Natural killer cell treated with Interleukin-12 subunit alpha and Interleukin-12 subunit beta and Interleukin-15 and Interleukin-18, amount 100 ng/mL, for 72 hours (primary cell): Measurements from ENCODE around the gene DENND2C. TPM values are rescaled to one million over a fixed set of nuclear protein-coding genes. Genes with fewer than 3 reads are reported as not detected.
"Not testable (repeated sequence)": the region's sequence is repeated elsewhere in the genome, so short reads cannot be mapped to it uniquely, and the experiment has no call there.

ENCODE experiments used
- ATAC-seq, 2 donors: fragments of 150-1000 bp; cut with Tn5 transposase in 1 of 2; sonication (Bioruptor Pico), chemical (Tn5 transposase) in 1 of 2; 2 replicates each; pipeline ENCODE4 v1.10.0; 2021
- DNase-seq: peaks from one replicate; pipeline ENCODE4 v3.0.0; 2022; ENCODE audit warnings: low spot score
- H3K27ac Mint-ChIP-seq, 2 donors: 1 replicate in 1 of 2; 2 replicates in 1 of 2; pipeline ENCODE4 v1.8.0; 2022; ENCODE audit warnings: mixed read lengths in 2 of 2, mild to moderate bottlenecking in 1 of 2, moderate library complexity in 1 of 2
- H3K27me3 Mint-ChIP-seq, 2 donors: 1 replicate in 1 of 2; 2 replicates in 1 of 2; pipeline ENCODE4 v1.8.0; 2022; ENCODE audit warnings: mixed read lengths in 2 of 2
- H3K36me3 Mint-ChIP-seq: one replicate; pipeline ENCODE4 v1.8.0; 2022; ENCODE audit warnings: mixed read lengths
- H3K4me1 Mint-ChIP-seq, 2 donors: 1 replicate in 1 of 2; 2 replicates in 1 of 2; pipeline ENCODE4 v1.8.0; 2022; ENCODE audit warnings: low read depth in 2 of 2, mixed read lengths in 2 of 2, mild to moderate bottlenecking in 1 of 2
- H3K4me3 Mint-ChIP-seq: one replicate; pipeline ENCODE4 v1.8.0; 2022; ENCODE audit warnings: mixed read lengths
- H3K9me3 Mint-ChIP-seq: 2 replicates; pipeline ENCODE4 v1.8.0; 2022; ENCODE audit warnings: mixed read lengths
- total RNA-seq, 2 donors: library from RNA; stranded (reverse); gene quantifications; one replicate each; pipeline ENCODE4 v1.2.3, GENCODE V29; 2022

DENND2C gene
- total RNA-seq, 2 donors from 2014 or later: 0.81 to 1.2 TPM

GRCh38 chr1:114564141-114564540, 105.7 kb downstream of the DENND2C start:
- ATAC-seq (no peak), DNase-seq (no peak)
- no peaks in the 10 kb centered on the region for H3K27me3 Mint-ChIP-seq
- H3K4me1 Mint-ChIP-seq: no peaks in the 10 kb centered on the region
- no peaks in the 10 kb centered on the region for H3K9me3 Mint-ChIP-seq
- H3K27ac Mint-ChIP-seq: no peak overlapping the region
- H3K36me3 Mint-ChIP-seq: peaks cover 27% of the 10 kb centered on the region
- H3K4me3 Mint-ChIP-seq: no peak overlapping the region

GRCh38 chr1:114562978-114563510, 106.8 kb downstream of the DENND2C start:
- peaks cover 21% of the 10 kb centered on the region for H3K36me3 Mint-ChIP-seq
- ATAC-seq, H3K9me3 Mint-ChIP-seq, H3K27me3 Mint-ChIP-seq, DNase-seq, H3K4me1 Mint-ChIP-seq, H3K4me3 Mint-ChIP-seq, H3K27ac Mint-ChIP-seq: not testable (repeated sequence)

- Mint-ChIP-seq H3K27me3 (no peaks in the 10 kb centered on the region), H3K4me3 (no peak overlapping the region), H3K36me3 (peaks cover 17% of the 10 kb centered on the region), H3K9me3 (no peaks in the 10 kb centered on the region), H3K27ac (no peak overlapping the region), H3K4me1 (no peaks in the 10 kb centered on the region)
- ATAC-seq: no peak
- DNase-seq: no peak
These were observed 108.5 kb downstream of the DENND2C start for GRCh38 chr1:114561333-114561732.

GRCh38 chr1:114559356-114559755, 110.5 kb downstream of the DENND2C start:
- Mint-ChIP-seq H3K27me3 (no peaks in the 10 kb centered on the region), H3K4me3 (no peak overlapping the region), H3K4me1 (no peaks in the 10 kb centered on the region), H3K9me3 (no peaks in the 10 kb centered on the region), H3K36me3 (no peaks in the 10 kb centered on the region), H3K27ac (no peak overlapping the region)
- ATAC-seq (no peak), DNase-seq (no peak)

GRCh38 chr1:114558544-114558943, 111.3 kb downstream of the DENND2C start:
- Mint-ChIP-seq H3K9me3 (no peaks in the 10 kb centered on the region), H3K27ac (no peak overlapping the region), H3K27me3 (no peaks in the 10 kb centered on the region)

GRCh38 chr1:114554577-114554976, 115.3 kb downstream of the DENND2C start:
- H3K36me3 Mint-ChIP-seq: no peaks in the 10 kb centered on the region
- ATAC-seq: no peak
- no peak overlapping the region for H3K4me3 Mint-ChIP-seq
- H3K27me3 Mint-ChIP-seq: peaks cover 0 to 2% of the 10 kb centered on the region in 2 donors
- no peak for DNase-seq
- H3K9me3 Mint-ChIP-seq: no peaks in the 10 kb centered on the region
- no peak overlapping the region for H3K27ac Mint-ChIP-seq
- no peaks in the 10 kb centered on the region for H3K4me1 Mint-ChIP-seq

More at GRCh38 chr1:114558544-114558943, 111.3 kb downstream of the DENND2C start:
- DNase-seq (no peak), ATAC-seq (no peak)
- Mint-ChIP-seq H3K36me3 (no peaks in the 10 kb centered on the region), H3K4me1 (no peaks in the 10 kb centered on the region), H3K4me3 (no peak overlapping the region)

GRCh38 chr1:114552106-114552639, 117.7 kb downstream of the DENND2C start:
- ATAC-seq: no peak
- Mint-ChIP-seq H3K4me3 (no peak overlapping the region), H3K4me1 (no peaks in the 10 kb centered on the region), H3K36me3 (no peaks in the 10 kb centered on the region), H3K9me3 (no peaks in the 10 kb centered on the region), H3K27me3 (peaks cover 0 to 5% of the 10 kb centered on the region in 2 donors), H3K27ac (no peak overlapping the region)
- DNase-seq: no peak

GRCh38 chr1:114551400-114551799, 118.4 kb downstream of the DENND2C start:
- peaks cover 0 to 5% of the 10 kb centered on the region in 2 donors for H3K27me3 Mint-ChIP-seq
- DNase-seq: no peak
- ATAC-seq: no peak
- H3K36me3 Mint-ChIP-seq: no peaks in the 10 kb centered on the region
- no peak overlapping the region for H3K4me3 Mint-ChIP-seq
- H3K27ac Mint-ChIP-seq: no peak overlapping the region
- H3K4me1 Mint-ChIP-seq: no peaks in the 10 kb centered on the region
- no peaks in the 10 kb centered on the region for H3K9me3 Mint-ChIP-seq

- no peaks in the 10 kb centered on the region for H3K4me1 Mint-ChIP-seq
- H3K36me3 Mint-ChIP-seq: no peaks in the 10 kb centered on the region
- peaks cover 0 to 5% of the 10 kb centered on the region in 2 donors for H3K27me3 Mint-ChIP-seq
- H3K27ac Mint-ChIP-seq: no peak overlapping the region
- no peak overlapping the region for H3K4me3 Mint-ChIP-seq
- H3K9me3 Mint-ChIP-seq: no peaks in the 10 kb centered on the region
- ATAC-seq (no peak), DNase-seq (no peak)
These were observed 119.5 kb downstream of the DENND2C start for GRCh38 chr1:114550336-114550735.

- no peaks in the 10 kb centered on the region for H3K9me3 Mint-ChIP-seq
- DNase-seq (no peak), ATAC-seq (no peak)
- H3K27ac Mint-ChIP-seq: no peak overlapping the region
- peaks cover 7% of the 10 kb centered on the region in 2 donors for H3K27me3 Mint-ChIP-seq
- H3K36me3 Mint-ChIP-seq: no peaks in the 10 kb centered on the region
- no peaks in the 10 kb centered on the region for H3K4me1 Mint-ChIP-seq
- no peak overlapping the region for H3K4me3 Mint-ChIP-seq
These were observed 120.7 kb downstream of the DENND2C start for GRCh38 chr1:114549137-114549536.

GRCh38 chr1:114547076-114547475, 122.8 kb downstream of the DENND2C start:
- Mint-ChIP-seq H3K27ac (no peak overlapping the region), H3K4me1 (no peaks in the 10 kb centered on the region), H3K36me3 (no peaks in the 10 kb centered on the region), H3K4me3 (no peak overlapping the region), H3K27me3 (peaks cover 7 to 8% of the 10 kb centered on the region in 2 donors), H3K9me3 (no peaks in the 10 kb centered on the region)
- ATAC-seq (no peak), DNase-seq (no peak)

GRCh38 chr1:114545796-114546195, 124.1 kb downstream of the DENND2C start:
- Mint-ChIP-seq H3K4me1 (no peaks in the 10 kb centered on the region), H3K27ac (no peak overlapping the region), H3K9me3 (no peaks in the 10 kb centered on the region), H3K36me3 (no peaks in the 10 kb centered on the region), H3K27me3 (peaks cover 6 to 8% of the 10 kb centered on the region in 2 donors), H3K4me3 (no peak overlapping the region)
- no peak for DNase-seq
- ATAC-seq: no peak

- ATAC-seq (no peak), DNase-seq (no peak)
- H3K4me1 Mint-ChIP-seq: no peaks in the 10 kb centered on the region
- no peak overlapping the region for H3K27ac Mint-ChIP-seq
- H3K36me3 Mint-ChIP-seq: no peaks in the 10 kb centered on the region
- peaks cover 6 to 13% of the 10 kb centered on the region in 2 donors for H3K27me3 Mint-ChIP-seq
- H3K9me3 Mint-ChIP-seq: no peaks in the 10 kb centered on the region
- H3K4me3 Mint-ChIP-seq: no peak overlapping the region
These were observed 124.5 kb downstream of the DENND2C start for GRCh38 chr1:114545315-114545714.

GRCh38 chr1:114540821-114541220, 129.0 kb downstream of the DENND2C start:
- H3K27me3 Mint-ChIP-seq: peaks cover 3 to 13% of the 10 kb centered on the region in 2 donors
- ATAC-seq (no peak), DNase-seq (no peak)
- H3K27ac Mint-ChIP-seq: no peak overlapping the region
- H3K4me1 Mint-ChIP-seq: no peaks in the 10 kb centered on the region
- H3K4me3 Mint-ChIP-seq: no peak overlapping the region
- H3K36me3 Mint-ChIP-seq: no peaks in the 10 kb centered on the region
- no peaks in the 10 kb centered on the region for H3K9me3 Mint-ChIP-seq

GRCh38 chr1:114540272-114540671, 129.6 kb downstream of the DENND2C start:
- ATAC-seq (no peak), DNase-seq (no peak)
- Mint-ChIP-seq H3K27ac (no peak overlapping the region), H3K9me3 (no peaks in the 10 kb centered on the region), H3K27me3 (peaks cover 3 to 13% of the 10 kb centered on the region in 2 donors), H3K4me3 (no peak overlapping the region), H3K36me3 (no peaks in the 10 kb centered on the region), H3K4me1 (no peaks in the 10 kb centered on the region)
